GDM1 (cell line): ENCODE results near the gene SPTBN4.

ENCODE experiments used
- DNase-seq: peaks from one replicate; lab custom pipeline; 2025; lab: John Stamatoyannopoulos, UW

Gene SPTBN4

DNA sequence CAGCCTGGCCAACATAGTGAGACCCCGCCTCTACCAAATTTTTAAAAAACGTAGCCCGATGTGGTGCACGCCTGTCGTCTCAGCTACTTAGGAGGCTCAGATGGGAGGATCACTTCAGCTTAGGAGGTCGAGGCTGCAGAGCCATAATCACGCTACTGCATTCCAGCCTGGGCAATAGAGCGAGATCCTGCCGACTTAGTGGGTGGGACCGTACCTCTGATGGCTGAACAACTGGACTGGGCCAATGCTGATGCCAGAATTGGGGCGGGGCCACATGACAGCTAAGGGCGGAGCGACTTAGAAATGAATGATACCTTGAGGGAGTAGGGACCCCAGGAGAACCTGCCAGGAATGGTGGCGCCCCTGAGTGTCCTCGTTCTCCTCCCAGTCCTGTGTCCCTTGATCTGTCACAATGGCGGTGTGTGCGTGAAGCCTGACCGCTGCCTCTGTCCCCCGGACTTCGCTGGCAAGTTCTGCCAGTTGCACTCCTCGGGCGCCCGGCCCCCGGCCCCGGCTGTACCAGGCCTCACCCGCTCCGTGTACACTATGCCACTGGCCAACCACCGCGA is 137.9 kb downstream of the SPTBN4 start:
- DNase-seq: no peak

GRCh38 chr19:40605216-40605971 is 138.6 kb downstream of the SPTBN4 start:
- peak; percentile 47 for DNase-seq

GRCh38 chr19:40607311-40608239 is 140.8 kb downstream of the SPTBN4 start:
- no peak for DNase-seq

DNA sequence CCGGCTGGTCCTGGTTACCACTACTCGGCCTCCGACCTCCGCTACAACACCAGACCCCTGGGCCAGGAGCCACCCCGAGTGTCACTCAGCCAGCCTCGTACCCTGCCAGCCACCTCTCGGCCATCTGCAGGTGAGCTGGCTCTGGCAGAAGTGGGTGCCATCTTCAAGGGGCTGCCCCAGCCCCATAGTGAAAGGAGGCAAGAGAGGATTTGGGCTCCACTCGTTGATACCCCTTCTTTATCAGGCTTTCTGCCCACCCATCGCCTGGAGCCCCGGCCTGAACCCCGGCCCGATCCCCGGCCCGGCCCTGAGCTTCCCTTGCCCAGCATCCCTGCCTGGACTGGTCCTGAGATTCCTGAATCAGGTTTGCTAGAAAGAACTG is 141.4 kb downstream of the SPTBN4 start:
- no peak for DNase-seq

- no peak for DNase-seq
Observed at GRCh38 chr19:40608957-40609356, 142.2 kb downstream of the SPTBN4 start.

DNA sequence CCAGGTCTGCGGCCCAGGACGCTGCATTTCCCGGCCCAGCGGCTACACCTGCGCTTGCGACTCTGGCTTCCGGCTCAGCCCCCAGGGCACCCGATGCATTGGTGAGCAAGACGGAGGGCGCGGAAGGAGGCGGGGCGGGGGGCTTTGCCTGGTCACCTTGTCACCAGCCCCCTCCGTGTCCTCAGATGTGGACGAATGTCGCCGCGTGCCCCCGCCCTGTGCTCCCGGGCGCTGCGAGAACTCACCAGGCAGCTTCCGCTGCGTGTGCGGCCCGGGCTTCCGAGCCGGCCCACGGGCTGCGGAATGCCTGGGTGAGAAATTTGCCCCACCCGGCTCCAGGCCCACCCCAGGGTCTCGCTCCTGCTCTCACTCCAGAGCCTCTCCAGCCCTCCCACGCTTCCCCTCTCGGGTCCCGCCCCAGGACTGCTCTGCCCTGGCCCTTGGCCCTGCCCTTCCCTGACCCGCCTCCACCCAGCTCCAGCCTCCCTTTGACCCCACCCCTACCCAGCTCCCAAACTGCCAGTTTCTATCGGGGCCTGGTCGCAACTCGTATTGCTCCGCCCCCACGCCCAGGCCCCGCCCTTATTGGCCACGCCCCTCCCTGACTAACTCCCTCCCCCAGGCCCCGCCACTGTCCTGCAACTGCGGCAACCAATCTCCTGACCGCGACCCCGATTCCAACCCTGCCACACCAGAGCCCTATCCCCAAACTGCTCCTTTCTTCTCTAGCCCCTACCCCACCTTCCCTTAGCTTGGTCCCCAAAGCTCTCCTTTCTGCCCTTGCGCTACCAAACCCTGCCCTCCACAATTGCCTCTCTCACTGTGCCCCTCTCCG is 143.0 kb downstream of the SPTBN4 start:
- peak; percentile 92 for DNase-seq

GRCh38 chr19:40610396-40611064 is 143.7 kb downstream of the SPTBN4 start:
- no peak for DNase-seq

- DNase-seq: no peak
Observed at GRCh38 chr19:40611096-40611495, 144.3 kb downstream of the SPTBN4 start.

- DNase-seq: no peak
Observed at GRCh38 chr19:40611900-40612698, 145.3 kb downstream of the SPTBN4 start.

- peak; percentile 71 for DNase-seq
Observed at GRCh38 chr19:40612831-40613689, 146.3 kb downstream of the SPTBN4 start.

- DNase-seq: peak; percentile 87
Observed at GRCh38 chr19:40613690-40614621, 147.2 kb downstream of the SPTBN4 start.

GRCh38 chr19:40614622-40615411 is 148.0 kb downstream of the SPTBN4 start:
- peak; percentile 48 for DNase-seq

DNA sequence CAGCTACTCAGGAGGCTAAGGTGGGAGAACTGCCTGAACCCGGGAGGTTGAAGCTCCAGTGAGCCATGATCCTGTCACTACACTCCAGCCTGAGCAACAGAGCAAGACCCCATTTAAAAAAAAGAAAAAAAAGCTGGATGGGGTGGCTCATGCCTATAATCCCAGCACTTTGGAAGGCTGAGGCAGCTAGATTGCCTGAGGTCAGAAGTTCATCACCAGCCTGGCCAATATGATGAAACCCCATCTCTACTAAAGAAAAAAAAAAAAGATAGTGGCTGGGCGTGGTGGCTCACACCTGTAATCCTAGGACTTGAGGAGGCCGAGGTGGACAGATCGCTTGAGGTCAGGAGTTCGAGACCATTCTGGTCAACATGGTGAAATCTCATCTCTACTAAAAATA is 149.4 kb downstream of the SPTBN4 start:
- no peak for DNase-seq

GRCh38 chr19:40616941-40617340 is 150.1 kb downstream of the SPTBN4 start:
- DNase-seq: no peak

DNA sequence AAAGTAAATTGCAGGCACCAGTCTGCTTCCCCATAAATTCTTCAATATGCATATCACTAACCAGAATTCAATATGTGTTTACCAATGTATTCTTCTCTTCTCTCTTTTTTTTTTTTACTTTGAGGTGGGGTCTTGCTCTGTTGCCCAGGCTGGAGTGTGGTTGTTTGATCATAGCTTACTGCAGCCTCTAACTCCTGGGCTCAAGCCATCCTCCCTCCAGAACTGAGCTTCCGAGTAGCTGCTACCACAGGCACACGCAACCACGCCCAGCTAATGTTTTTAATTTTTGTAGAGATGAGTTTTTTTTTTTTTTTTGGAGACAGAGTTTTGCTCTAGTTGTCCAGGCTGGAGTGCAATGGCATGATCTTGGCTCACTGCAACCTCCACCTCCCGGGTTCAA is 151.2 kb downstream of the SPTBN4 start:
- no peak for DNase-seq

DNA sequence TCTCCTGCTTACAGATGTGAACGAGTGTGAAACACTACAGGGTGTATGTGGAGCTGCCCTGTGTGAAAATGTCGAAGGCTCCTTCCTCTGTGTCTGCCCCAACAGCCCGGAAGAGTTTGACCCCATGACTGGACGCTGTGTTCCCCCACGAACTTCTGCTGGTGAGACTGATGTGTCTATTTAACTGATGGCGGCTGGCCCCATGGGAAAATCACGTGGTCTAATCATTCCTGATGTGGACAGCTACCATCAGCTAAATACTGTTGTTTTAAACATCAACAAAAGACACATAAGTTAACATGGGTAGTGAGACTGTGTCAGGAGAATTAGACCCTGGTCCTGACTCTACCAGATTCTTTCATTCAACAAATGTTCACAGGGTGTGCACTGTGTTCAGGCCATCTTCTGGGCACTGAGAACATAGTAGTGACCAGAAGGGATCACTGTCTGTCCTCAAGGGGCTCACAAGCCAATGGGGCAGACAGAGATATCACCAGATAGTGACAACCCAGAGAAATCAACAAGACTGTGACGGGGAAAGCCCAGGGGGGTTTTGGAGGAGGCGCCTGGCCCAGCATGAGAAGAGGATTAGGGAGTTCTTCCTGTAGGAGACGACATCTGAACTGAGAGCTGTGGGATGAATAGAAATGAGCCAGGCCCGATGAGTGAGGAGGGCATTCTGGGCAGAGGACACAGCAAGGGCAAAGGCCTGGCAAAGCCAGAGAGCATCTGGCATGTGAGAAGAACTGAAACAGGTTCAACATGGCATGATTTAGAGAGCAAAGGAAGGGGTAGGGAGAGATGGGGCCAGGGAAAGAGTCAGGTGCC is 152.7 kb downstream of the SPTBN4 start:
- no peak for DNase-seq

GRCh38 chr19:40620161-40620485 is 153.3 kb downstream of the SPTBN4 start:
- DNase-seq: no peak
